Thyroid gland (tissue), 4 donors: ENCODE measurements around the gene MATN1.

Experiments
- POLR2A ChIP-seq, 2 donors: fragments of 450-650 bp; IDR thresholded peaks; one replicate each; pipeline ENCODE4 v1.6.1; 2017; ENCODE audit warnings: antibody characterized with exemption in 2 of 2, mild to moderate bottlenecking in 2 of 2, moderate library complexity in 1 of 2
- TF ChIP-seq, protein P1 (sequence below), 6 experiments: fragments of 200-600 bp in 3 of 6; fragments of 450-650 bp in 3 of 6; sonication (generic) in 3 of 6; IDR thresholded peaks; one replicate each; pipeline ENCODE4 v1.5.1; 2016 to 2019; ENCODE audit warnings: antibody characterized with exemption in 6 of 6, mild to moderate bottlenecking in 2 of 6, inconsistent platforms in 1 of 6, moderate library complexity in 1 of 6

DNA sequence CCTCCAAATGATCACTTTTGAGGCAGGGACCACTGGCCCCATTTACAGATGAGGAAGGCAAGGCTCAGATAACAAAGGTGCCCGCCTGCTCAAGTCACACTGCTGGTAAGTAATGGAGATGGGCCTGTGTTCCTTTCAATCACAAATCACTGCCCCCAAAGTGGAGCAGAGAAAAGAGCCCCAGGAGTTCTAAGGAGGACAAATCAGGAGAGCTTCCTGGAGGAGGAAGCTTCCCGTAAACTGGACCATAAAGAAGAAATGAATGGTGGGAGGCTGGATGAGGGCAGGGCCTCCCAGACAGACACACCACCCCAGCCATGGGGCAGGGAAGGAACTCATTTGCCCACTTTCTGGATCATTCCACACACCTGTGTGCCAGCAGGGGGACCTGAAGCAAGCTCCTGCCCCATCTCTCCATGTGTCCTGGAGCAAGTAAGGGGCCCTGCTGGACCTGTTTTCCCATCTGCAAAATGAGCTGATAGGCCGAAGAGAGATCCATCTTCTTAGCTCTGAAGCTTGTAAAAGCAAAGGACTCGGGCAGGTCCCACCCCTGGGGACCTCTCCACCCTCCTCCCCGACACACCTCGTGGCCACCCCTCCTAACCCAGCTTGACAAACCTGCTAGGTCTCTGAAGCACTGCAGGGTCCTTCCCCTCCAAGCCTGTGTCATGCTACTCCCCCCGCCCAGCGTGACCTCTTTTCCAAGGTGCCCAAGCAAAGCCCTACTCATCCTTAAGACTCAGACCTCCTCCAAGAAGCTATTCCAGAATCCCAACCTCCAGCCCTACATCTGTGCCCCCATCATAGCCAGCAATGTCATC, 28.7 kb upstream of the MATN1 start:
- TF ChIP-seq, protein P1, sequence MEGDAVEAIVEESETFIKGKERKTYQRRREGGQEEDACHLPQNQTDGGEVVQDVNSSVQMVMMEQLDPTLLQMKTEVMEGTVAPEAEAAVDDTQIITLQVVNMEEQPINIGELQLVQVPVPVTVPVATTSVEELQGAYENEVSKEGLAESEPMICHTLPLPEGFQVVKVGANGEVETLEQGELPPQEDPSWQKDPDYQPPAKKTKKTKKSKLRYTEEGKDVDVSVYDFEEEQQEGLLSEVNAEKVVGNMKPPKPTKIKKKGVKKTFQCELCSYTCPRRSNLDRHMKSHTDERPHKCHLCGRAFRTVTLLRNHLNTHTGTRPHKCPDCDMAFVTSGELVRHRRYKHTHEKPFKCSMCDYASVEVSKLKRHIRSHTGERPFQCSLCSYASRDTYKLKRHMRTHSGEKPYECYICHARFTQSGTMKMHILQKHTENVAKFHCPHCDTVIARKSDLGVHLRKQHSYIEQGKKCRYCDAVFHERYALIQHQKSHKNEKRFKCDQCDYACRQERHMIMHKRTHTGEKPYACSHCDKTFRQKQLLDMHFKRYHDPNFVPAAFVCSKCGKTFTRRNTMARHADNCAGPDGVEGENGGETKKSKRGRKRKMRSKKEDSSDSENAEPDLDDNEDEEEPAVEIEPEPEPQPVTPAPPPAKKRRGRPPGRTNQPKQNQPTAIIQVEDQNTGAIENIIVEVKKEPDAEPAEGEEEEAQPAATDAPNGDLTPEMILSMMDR (IDR thresholded peaks at IDR 0.05), result no peak
- no peak for TF ChIP-seq POLR2A (IDR thresholded peaks at IDR 0.05)
